ENCODE data around the gene LAMP1. TPM values are rescaled to one million over a fixed set of nuclear protein-coding genes. Genes with fewer than 3 reads are reported as not detected.
A peak's percentile ranks its signal among the peaks of the same experiment; 100 is the strongest.

LAMP1 gene
- total and polyA plus RNA-seq, 4 experiments from 2014 or later, result 20.5 to 126 (median 76.9) TPM

DNA sequence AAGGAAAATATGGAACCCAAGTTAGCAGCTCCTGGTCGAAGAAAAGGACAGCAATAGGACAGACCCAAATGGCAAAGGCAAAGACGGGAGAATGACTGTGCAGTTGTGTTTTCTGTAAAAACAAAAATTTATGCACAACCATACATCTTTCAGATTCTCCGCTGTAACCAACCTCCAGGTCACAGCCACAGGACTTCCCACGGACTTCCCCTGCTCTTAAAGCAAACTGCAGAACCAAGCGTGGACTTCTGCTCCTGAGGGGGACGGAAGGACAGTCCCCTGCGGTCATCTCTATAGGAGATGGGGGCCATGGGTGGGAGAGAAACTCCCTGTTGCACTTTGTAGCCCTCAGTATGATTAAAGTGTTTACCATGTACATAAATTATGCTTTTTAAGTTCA, 64.4 kb downstream of the LAMP1 start:
- Mint-ChIP-seq H3K27me3 (peaks cover 6 to 15% of the 10 kb centered on the region in 2 donors), H3K36me3 (no peaks in the 10 kb centered on the region), H3K27ac (no peak overlapping the region), H3K4me1 (peaks cover 2 to 10% (median 6%) of the 10 kb centered on the region in 4 donors), H3K4me3 (peak overlapping the region in 1 of 8 donors; percentile 20), H3K9me3 (no peaks in the 10 kb centered on the region)
- Histone ChIP-seq H3K36me3 (ENCODE audit: insufficient read depth, low read length) (no peaks in the 10 kb centered on the region), H3K27me3 (ENCODE audit: insufficient read depth, low read length) (peaks cover 13% of the 10 kb centered on the region), H3K27ac (ENCODE audit: low read depth, low read length) (no peak overlapping the region), H3K9me3 (ENCODE audit: control insufficient read depth in 1 of 2, low read length in 2 of 2) (no peaks in the 10 kb centered on the region), H3K4me1 (ENCODE audit: insufficient read depth, low read length) (no peaks in the 10 kb centered on the region), H3K4me3 (ENCODE audit: low read length in 2 of 2) (no peak overlapping the region)
- intact Hi-C loops (cut with micrococcal nuclease), result no loop called here
- ChIA-PET CTCF (ENCODE audit: partially characterized antibody) (no interaction called here), POLR2A (ENCODE audit: partially characterized antibody) (no interaction called here)
- no peak for DNase-seq

DNA sequence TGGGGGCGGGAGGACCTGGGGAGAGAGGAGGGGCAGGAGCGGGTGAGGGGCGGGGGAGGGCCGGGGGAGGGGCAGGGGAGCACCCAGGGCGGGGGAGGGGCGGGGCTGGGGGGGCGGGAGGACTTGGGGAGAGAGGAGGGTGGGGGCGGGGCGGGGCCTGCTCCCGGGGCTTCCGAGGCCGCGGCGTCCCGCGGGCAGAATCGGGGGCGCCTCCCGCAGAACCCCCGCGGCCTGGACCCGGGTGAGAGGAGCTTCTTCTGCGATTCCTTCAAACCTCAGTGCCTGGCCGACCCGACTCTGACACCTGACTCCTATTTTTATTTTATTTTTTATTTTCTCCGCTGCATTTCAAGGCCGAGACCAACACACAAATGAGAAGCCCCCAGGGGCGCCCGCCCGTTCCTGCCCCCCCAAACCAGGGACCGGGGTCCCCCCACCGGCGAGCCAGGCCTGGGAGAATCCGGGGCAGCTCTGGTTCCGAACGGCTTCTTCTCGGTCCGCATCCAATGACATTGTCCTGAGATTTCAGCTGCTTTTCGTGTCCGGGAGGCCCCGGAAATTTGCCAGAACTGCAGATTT, 67.4 kb downstream of the LAMP1 start:
- Mint-ChIP-seq H3K36me3 (no peaks in the 10 kb centered on the region), H3K4me1 (peaks cover 2 to 10% (median 6%) of the 10 kb centered on the region in 4 donors), H3K27me3 (peaks cover 6 to 13% of the 10 kb centered on the region in 2 donors), H3K4me3 (peak overlapping the region in 4 of 8 donors; percentile 35 to 54 (median 44)), H3K27ac (no peak overlapping the region), H3K9me3 (no peaks in the 10 kb centered on the region)
- no peak for DNase-seq
- Histone ChIP-seq H3K27me3 (ENCODE audit: insufficient read depth, low read length) (peaks cover 13% of the 10 kb centered on the region), H3K27ac (ENCODE audit: low read depth, low read length) (no peak overlapping the region), H3K4me1 (ENCODE audit: insufficient read depth, low read length) (no peaks in the 10 kb centered on the region), H3K4me3 (ENCODE audit: low read length in 2 of 2) (no peak overlapping the region), H3K9me3 (ENCODE audit: control insufficient read depth in 1 of 2, low read length in 2 of 2) (no peaks in the 10 kb centered on the region), H3K36me3 (ENCODE audit: insufficient read depth, low read length) (no peaks in the 10 kb centered on the region)
- POLR2A ChIA-PET (ENCODE audit: partially characterized antibody), result no interaction called here
- CTCF ChIA-PET (ENCODE audit: partially characterized antibody), result no interaction called here
- intact Hi-C loops (cut with micrococcal nuclease), result no loop called here

DNA sequence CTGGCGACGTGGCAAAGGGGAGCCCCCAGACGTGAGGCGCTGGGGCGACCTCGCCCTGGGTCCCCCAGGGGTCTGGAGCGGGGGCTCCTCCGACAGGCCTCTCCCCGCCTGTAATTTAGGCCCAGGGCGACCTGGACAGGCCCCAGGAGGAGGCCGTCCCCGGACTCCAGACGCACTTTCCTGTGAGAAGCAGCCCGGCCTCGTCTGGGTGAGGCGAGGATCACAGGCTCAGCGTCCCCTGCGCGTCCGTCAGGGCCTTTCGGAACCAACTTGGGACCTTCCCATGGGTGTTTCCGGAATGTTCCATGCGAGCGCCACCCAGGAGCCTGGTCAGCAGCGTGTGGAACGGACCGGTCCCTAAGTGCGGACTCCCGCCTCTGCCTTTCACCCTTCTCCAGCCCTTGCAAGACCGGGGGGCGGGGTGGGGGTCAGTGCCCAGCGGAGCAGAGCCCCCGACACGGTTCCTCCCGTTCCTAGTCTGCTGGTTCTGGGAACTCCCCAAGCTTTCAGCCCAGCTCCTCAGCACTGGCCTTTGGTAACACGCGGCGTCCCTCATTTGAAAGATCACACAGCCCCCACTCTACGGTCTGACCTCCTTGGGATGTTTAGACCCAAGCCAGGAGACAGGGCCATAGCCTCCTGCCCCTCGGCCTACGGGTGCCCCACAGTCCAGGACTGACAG, 68.0 kb downstream of the LAMP1 start:
- Histone ChIP-seq H3K4me1 (ENCODE audit: insufficient read depth, low read length) (no peaks in the 10 kb centered on the region), H3K4me3 (ENCODE audit: low read length in 2 of 2) (no peak overlapping the region), H3K36me3 (ENCODE audit: insufficient read depth, low read length) (no peaks in the 10 kb centered on the region), H3K27ac (ENCODE audit: low read depth, low read length) (no peak overlapping the region), H3K27me3 (ENCODE audit: insufficient read depth, low read length) (peaks cover 13% of the 10 kb centered on the region), H3K9me3 (ENCODE audit: control insufficient read depth in 1 of 2, low read length in 2 of 2) (no peaks in the 10 kb centered on the region)
- intact Hi-C loops (cut with micrococcal nuclease), result no loop called here
- CTCF ChIA-PET (ENCODE audit: partially characterized antibody), result no interaction called here
- Mint-ChIP-seq H3K27me3 (peaks cover 6 to 10% of the 10 kb centered on the region in 2 donors), H3K36me3 (no peaks in the 10 kb centered on the region), H3K9me3 (no peaks in the 10 kb centered on the region), H3K4me1 (peaks cover 2 to 10% (median 6%) of the 10 kb centered on the region in 4 donors), H3K27ac (peak overlapping the region in 2 of 7 donors; percentile 32 to 68), H3K4me3 (peak overlapping the region; percentile 25 to 84 (median 52))
- DNase-seq, result no peak
- POLR2A ChIA-PET (ENCODE audit: partially characterized antibody), result no interaction called here

DNA sequence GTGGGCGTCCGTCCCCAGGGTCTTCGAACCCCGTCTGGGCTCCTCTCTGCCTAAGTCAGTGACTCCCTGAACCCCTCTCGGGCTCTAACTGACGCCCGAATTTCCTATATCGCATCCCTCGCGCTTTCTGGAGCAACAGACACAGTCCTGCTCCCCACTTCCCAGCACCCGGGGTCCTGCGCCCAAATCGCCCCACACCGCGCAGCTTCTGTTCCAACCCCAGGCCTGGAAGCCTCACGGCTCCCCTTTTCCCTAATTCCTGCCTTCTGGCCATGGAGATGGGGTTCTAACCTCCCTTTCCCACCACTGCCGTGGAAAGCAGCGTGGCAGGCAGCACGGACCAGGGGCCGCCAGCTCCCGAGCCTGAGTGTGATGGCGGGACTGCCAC, 68.5 kb downstream of the LAMP1 start:
- H3K27me3 ChIP-seq (ENCODE audit: insufficient read depth, low read length), result peaks cover 13% of the 10 kb centered on the region
- no peak overlapping the region for H3K4me3 ChIP-seq (ENCODE audit: low read length in 2 of 2)
- H3K36me3 ChIP-seq (ENCODE audit: insufficient read depth, low read length), result no peaks in the 10 kb centered on the region
- intact Hi-C loops (cut with micrococcal nuclease), result no loop called here
- no peaks in the 10 kb centered on the region for H3K9me3 Mint-ChIP-seq
- H3K27ac ChIP-seq (ENCODE audit: low read depth, low read length), result no peak overlapping the region
- DNase-seq, result no peak
- no peaks in the 10 kb centered on the region for H3K36me3 Mint-ChIP-seq
- no peaks in the 10 kb centered on the region for H3K4me1 ChIP-seq (ENCODE audit: insufficient read depth, low read length)
- ChIA-PET POLR2A (ENCODE audit: partially characterized antibody) (no interaction called here), CTCF (ENCODE audit: partially characterized antibody) (no interaction called here)
- peak overlapping the region in 6 of 8 donors; percentile 28 to 84 (median 60) for H3K4me3 Mint-ChIP-seq
- peaks cover 5 to 6% of the 10 kb centered on the region in 2 donors for H3K27me3 Mint-ChIP-seq
- H3K27ac Mint-ChIP-seq, result peak overlapping the region in 2 of 7 donors; percentile 32 to 68
- H3K4me1 Mint-ChIP-seq, result peaks cover 2 to 10% (median 6%) of the 10 kb centered on the region in 4 donors
- H3K9me3 ChIP-seq (ENCODE audit: control insufficient read depth in 1 of 2, low read length in 2 of 2), result no peaks in the 10 kb centered on the region

DNA sequence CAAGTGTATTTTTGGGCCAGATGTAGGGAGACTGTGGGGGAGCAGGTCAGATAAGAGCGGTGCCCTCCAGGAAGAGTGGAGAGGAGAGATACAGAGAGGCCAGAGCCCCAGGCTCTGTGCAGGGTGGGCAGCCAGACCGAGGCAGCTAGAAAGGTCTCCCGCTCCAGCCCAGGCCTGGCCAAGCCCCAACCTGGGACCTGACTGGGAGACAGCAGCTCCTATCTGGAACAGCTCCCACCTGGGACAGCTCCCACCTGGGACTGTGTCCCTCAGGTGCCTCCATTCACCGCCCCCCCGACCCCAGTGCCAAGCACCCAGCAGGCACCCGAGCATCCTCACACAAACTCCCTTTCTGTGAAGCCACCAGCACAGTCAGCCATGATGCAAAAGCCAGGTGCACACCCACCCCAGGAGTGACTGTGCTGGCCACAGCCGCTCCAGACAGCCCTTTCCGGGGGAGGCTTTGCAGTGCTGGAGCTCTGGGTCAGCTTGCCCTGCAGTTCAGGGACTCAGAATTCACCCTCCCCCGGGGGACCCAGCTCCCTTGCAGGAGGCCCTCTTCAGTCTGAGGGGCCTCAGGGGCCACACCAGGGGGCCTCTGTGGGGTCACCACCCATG, 69.0 kb downstream of the LAMP1 start:
- no peak for DNase-seq
- Mint-ChIP-seq H3K4me3 (peak overlapping the region in 1 of 8 donors; percentile 61), H3K36me3 (no peaks in the 10 kb centered on the region), H3K4me1 (peaks cover 2 to 10% (median 6%) of the 10 kb centered on the region in 4 donors), H3K27me3 (peaks cover 5 to 6% of the 10 kb centered on the region in 2 donors), H3K27ac (peak overlapping the region in 1 of 7 donors; percentile 32), H3K9me3 (no peaks in the 10 kb centered on the region)
- ChIA-PET POLR2A (ENCODE audit: partially characterized antibody) (interaction anchor here (0.6 kb wide), 1 partner anchor 11 kb away, joined by 3 read pairs; no protein-coding TSS in a partner anchor), CTCF (ENCODE audit: partially characterized antibody) (no interaction called here)
- Histone ChIP-seq H3K4me3 (ENCODE audit: low read length in 2 of 2) (no peak overlapping the region), H3K36me3 (ENCODE audit: insufficient read depth, low read length) (no peaks in the 10 kb centered on the region), H3K4me1 (ENCODE audit: insufficient read depth, low read length) (no peaks in the 10 kb centered on the region), H3K27ac (ENCODE audit: low read depth, low read length) (no peak overlapping the region), H3K9me3 (ENCODE audit: control insufficient read depth in 1 of 2, low read length in 2 of 2) (no peaks in the 10 kb centered on the region), H3K27me3 (ENCODE audit: insufficient read depth, low read length) (peaks cover 13% of the 10 kb centered on the region)
- intact Hi-C loops (cut with micrococcal nuclease), result no loop called here

DNA sequence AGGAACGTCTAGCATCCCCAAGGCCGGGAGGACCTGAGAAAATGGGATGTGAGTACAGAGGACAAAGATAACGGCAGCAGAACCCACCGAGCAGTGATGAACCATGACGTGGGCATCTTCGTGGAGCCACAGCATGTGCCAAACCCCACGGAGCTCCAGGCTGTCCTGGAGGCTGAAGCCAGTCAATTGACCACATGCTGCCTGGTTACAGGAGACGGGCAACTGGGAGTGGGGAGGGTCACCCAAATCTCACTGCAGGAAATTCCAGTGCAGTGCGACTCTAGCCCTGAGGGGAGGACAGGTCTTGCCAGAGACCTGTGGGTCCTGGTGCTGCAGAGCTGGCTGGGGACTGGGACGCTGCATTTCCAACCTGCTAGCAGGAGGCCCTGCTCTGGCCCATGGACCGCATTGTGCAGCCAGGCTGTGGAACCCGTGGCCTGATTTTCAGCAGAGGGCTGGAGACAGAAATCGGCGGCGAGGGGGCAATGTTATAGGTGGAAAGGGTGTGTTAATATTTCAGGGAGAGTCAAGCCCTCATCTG, 70.1 kb downstream of the LAMP1 start:
- H3K4me1 Mint-ChIP-seq, result peaks cover 2 to 10% (median 6%) of the 10 kb centered on the region in 4 donors
- Histone ChIP-seq H3K9me3 (ENCODE audit: control insufficient read depth in 1 of 2, low read length in 2 of 2) (no peaks in the 10 kb centered on the region), H3K4me3 (ENCODE audit: low read length in 2 of 2) (no peak overlapping the region), H3K4me1 (ENCODE audit: insufficient read depth, low read length) (no peaks in the 10 kb centered on the region), H3K27ac (ENCODE audit: low read depth, low read length) (no peak overlapping the region), H3K36me3 (ENCODE audit: insufficient read depth, low read length) (no peaks in the 10 kb centered on the region), H3K27me3 (ENCODE audit: insufficient read depth, low read length) (peaks cover 13% of the 10 kb centered on the region)
- H3K27ac Mint-ChIP-seq, result no peak overlapping the region
- H3K4me3 Mint-ChIP-seq, result no peak overlapping the region
- H3K36me3 Mint-ChIP-seq, result no peaks in the 10 kb centered on the region
- H3K9me3 Mint-ChIP-seq, result no peaks in the 10 kb centered on the region
- POLR2A ChIA-PET (ENCODE audit: partially characterized antibody), result no interaction called here
- no peak for DNase-seq
- CTCF ChIA-PET (ENCODE audit: partially characterized antibody), result no interaction called here
- H3K27me3 Mint-ChIP-seq, result peaks cover 5 to 6% of the 10 kb centered on the region in 2 donors
- intact Hi-C loops (cut with micrococcal nuclease), result no loop called here

DNA sequence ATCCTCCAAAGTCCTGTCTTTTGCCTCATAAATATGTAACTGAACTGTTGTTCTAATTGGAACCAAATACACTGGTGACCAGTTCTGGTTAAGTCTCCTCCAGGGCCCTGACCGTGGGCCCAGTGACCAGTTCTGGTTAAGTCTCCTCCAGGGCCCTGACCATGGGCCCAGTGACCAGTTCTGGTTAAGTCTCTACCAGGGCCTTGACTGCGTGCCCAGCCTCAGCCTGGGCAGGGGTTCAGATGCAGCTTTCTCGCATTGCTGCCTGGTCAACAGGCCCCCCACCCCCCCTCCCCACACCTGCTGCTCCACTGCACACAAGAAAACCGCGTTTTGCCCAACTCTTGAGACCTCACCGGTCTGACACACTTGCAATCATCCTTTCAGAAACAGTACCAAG, 70.7 kb downstream of the LAMP1 start:
- H3K9me3 Mint-ChIP-seq, result no peaks in the 10 kb centered on the region
- Histone ChIP-seq H3K27ac (ENCODE audit: low read depth, low read length) (no peak overlapping the region), H3K4me1 (ENCODE audit: insufficient read depth, low read length) (no peaks in the 10 kb centered on the region), H3K27me3 (ENCODE audit: insufficient read depth, low read length) (peaks cover 10% of the 10 kb centered on the region), H3K9me3 (ENCODE audit: control insufficient read depth in 1 of 2, low read length in 2 of 2) (no peaks in the 10 kb centered on the region), H3K4me3 (ENCODE audit: low read length in 2 of 2) (no peak overlapping the region), H3K36me3 (ENCODE audit: insufficient read depth, low read length) (no peaks in the 10 kb centered on the region)
- peaks cover 4 to 6% of the 10 kb centered on the region in 2 donors for H3K27me3 Mint-ChIP-seq
- DNase-seq, result no peak
- H3K36me3 Mint-ChIP-seq, result no peaks in the 10 kb centered on the region
- no peak overlapping the region for H3K27ac Mint-ChIP-seq
- ChIA-PET POLR2A (ENCODE audit: partially characterized antibody) (no interaction called here), CTCF (ENCODE audit: partially characterized antibody) (no interaction called here)
- H3K4me3 Mint-ChIP-seq, result no peak overlapping the region
- peaks cover under 1 to 7% (median 3%) of the 10 kb centered on the region in 4 donors for H3K4me1 Mint-ChIP-seq
- intact Hi-C loops (cut with micrococcal nuclease), result no loop called here

Measured in CD4-positive, alpha-beta memory T cell (primary cell).